ENCODE measurements around the gene ARHGAP29.

The ARHGAP29 gene

DNA sequence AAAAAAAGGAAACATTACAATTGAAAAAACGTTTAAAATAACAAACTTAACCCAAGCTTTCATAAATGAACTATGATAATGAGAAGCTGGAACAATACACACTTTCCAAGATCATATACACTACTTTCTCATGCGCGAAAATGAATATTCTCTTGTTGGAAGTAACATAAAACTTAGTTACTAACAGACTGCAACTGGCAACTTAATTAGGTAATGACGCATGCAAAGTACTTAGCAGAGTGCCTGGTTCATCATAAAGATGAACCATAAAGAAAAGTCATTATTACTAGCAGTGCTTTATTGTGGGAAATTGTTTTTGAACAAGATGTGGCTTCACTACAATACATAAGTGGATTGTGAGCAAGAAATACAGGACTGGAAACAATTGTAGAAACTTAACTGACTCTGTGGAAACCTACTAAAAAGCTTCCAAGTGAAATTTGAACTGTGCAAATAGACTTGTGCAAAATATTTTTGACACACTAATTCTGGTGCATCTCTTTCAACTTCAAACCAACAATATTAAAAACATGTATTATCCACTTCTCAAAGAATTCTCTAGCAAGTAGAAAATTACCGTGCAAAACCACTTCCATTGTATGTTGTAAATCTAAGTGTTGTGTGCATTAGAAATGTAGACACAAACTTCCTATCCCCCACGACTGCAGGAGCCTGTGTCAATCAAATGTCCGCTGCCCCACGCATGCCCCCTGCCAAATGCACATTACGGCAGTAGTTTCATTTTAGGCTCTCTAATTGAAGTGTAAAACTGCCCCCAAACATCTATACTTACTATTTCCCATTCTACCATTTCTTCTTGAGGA is 2.0 kb downstream of the ARHGAP29 start:
- no peak for DNase-seq

DNA sequence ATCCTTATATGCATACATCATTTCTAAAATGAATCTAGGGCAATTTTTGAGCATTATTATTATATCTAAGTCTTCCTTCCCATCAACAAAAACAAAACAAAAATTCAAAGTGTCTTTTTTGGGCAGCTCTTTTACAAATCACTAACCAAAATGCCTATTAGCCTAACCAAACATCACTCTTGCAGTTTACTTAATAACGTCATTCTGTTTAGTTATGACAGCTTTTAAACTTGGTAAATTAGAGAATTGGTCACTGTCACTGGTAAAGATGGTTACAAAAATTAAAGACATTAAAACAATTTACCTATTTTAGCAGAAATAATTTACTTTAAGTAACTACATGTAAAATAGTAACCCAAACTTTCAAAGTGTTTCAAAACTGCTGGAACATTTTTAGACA is 2.8 kb downstream of the ARHGAP29 start:
- no peak for DNase-seq

DNA sequence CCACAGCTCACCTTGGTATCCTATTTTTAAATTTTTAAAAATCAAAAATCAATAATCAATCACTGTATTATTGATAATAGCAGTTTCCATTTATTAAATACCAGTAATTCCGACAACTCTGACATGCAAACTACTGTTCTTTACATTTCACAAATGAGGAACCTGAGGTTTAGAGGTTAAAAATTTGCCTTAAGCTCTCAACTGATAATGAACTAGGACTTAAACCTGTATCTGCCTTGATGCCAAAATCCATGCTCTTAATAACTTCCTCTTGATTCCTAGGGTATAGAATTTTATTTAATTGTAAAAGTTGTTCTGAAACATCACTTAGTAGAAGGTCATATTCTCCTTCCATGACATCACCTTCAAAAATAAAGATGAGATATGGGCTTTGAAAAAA is 5.6 kb downstream of the ARHGAP29 start:
- no peak for DNase-seq

DNA sequence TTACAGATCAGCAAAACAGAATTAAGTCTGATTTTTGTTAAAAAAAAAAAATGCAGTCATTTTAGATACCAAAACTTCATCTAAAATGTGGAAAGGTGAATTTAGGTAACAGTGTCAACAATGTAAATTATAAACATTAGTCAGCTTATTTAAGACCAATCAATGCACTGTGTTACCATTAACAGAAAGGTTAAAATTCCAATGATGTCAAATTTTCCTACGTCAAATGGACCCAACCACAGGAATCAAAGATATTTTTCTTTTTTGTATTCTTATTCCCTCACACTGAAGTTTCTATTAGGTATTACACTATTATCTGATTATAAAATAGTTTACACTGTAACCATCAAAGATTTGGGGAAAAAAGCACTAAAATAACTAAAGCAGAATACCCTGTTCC is 6.5 kb downstream of the ARHGAP29 start:
- no peak for DNase-seq

DNA sequence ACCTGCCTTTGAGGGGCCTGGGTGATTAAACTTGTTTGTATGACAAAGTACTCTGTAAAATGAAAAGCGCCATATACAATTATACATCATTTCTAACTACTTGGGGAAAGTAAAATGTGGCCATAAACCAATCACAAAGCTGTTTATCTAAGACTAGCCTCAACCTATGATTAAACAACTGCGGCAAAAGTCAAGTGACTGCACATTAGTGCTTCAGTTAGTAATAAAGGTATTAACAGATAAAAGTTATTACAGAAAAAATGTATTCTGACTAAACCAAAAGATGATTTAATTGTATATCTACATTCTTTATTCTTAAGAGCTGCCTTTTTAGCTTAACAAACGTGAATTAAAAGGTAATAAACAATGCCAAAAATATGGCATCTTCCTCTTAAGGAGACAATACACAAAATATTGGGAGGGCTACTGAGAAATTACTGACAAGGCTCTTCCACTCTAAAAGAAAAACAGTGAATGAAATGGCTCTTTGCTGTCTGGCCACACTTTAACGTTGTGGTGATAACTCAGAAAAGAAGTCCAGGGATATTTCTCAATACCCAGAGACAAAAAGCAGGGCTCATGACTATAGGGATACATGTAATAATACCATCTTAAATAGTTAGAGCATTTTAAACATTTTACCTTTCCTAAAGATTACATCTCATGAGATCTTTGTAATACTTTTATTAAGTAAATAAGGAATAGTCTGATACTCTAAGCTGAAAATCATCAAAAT is 8.6 kb downstream of the ARHGAP29 start:
- DNase-seq: no peak

DNA sequence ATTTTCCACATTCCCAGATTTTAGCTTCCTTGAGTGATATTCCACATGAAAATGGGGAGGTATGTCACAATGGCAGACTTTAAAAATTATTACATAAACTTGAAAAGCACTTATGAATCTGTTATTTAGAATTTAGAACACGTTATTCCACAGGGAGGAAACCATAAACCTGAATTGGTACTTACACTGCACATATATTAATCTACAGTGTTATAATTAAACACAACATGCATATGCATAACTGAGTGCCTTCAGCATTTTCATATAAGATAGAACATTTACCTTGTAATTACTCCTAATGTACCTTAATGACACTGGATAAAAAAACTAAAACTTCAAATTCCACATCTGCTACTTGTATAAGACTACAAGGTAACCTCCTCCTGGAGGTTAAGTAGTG is 9.8 kb downstream of the ARHGAP29 start:
- DNase-seq: no peak

DNA sequence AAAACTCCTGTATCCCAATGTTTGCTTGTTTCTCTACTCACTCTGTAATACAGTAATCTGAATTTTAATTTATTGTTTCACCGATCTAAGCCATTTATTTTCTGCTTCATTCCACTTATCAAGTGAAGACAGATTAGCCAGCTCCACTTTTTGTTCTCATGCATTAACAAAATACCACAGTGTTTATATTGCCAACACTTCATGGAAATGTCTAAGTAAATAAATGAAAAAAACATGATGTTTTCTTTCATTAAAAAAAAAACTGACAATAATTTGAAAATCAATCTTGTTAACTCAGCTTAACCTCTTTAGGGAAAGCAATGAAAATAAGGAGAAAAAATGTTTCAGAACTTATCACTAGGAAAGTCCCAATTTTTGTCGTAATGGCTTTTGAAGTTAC is 11.5 kb downstream of the ARHGAP29 start:
- no peak for DNase-seq

DNA sequence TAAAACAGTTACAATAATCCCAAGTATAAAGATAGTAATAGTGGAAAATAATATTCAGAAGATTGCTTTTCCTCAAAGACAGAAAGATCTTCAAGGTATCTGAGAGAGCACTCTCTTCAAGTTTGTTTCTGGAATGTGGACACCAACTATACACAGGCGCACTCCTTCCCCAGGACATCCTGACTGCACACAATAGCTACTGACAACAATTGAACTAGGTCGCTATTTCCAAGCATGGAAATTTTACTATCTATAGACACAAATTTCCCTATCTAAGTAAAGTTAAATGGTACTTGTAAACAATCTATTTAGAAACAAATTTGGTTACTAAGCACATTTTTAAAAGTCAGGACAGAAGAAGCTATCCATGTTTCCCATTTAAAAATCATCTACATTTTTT is 19.1 kb downstream of the ARHGAP29 start:
- no peak for DNase-seq

DNA sequence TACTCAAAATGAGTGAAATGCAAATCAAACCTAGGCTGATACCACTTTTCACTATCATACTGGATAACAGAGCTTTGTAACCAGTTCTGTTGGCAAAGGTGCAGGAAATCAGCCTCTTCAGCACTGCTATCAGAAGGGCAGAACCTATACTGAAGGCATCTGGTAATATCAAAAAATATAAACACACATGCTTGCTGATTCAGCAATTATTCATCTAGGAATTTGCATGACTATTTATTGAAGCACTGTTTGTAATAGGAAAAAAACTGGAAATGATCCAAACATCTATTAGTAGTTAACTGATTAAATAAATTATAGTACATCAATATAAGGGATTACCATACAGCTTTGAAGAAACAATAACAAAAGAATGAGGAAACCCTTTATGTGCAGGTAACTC is 21.4 kb downstream of the ARHGAP29 start:
- DNase-seq: no peak

DNA sequence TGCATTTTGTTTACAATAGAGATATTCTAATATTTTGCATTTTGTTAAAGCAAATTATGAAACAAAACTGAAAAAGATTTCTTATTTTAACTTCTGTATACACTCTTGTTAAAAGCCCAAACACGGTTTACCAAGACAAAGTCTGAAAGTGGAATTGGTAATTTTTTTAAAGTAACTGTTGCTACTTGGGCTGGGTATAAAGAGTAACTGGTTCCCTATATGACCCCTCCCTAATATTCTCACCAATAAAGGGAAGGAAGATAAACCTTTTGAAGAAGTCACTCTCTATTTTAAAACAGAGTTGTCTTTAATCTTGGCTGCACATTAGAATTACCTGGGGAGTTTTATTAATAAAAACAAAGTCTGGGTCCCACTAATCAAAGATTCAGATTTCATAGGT is 27.4 kb downstream of the ARHGAP29 start:
- DNase-seq: no peak

DNA sequence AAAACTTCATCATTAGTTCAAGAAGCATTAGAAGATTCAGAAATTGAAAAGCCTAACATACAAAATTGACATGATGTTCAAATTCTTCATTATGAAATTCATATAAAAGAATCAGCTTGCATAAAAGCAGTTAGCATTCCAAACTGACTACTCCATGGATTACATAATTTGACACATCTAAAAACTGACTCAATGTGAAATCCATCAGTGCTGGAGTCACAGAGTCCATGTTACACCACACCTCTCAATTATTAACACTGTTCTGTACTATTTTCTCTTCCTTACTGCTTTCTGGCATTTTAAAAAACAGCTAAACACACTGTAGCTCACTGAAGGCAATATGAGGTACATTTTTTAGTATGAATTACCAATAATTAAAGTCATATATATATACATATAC is 28.0 kb downstream of the ARHGAP29 start:
- no peak for DNase-seq

DNA sequence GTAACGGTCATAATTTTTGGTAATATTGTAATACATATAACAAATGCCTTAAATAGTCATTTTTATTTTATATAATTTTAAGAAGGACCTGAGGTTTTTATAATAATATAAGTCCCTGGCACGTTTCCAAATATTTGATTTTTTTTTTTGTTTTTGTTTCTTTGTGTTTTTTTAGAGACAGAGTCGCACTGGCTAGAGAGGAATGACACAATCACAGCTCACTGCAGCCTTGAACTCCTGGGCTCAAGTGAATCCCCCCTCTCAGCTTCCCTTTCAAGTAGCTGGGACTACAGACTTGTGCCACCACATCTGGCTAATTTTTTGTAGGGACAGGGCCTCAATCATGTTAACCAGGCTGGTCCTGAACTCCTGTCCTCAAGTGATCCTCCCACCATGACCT is 29.7 kb downstream of the ARHGAP29 start:
- DNase-seq: no peak

DNA sequence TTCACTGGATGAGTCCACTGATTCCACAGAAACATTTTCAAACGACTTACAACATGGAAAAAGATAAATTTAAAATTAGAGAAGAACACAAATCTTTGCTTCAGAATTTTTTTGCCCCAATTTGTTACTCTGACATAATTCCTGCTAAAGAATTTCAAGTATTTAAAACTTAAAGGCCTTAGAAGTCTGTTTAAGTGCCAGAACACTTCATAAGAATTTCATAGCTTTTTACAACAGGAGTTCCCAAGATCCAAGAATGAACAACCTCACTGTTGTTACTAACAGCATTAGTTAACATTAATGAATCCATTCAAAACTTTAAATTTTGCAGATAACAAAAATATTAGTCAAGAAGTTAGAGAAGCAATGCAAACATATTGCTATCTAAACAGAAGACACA is 31.7 kb downstream of the ARHGAP29 start:
- DNase-seq: no peak

DNA sequence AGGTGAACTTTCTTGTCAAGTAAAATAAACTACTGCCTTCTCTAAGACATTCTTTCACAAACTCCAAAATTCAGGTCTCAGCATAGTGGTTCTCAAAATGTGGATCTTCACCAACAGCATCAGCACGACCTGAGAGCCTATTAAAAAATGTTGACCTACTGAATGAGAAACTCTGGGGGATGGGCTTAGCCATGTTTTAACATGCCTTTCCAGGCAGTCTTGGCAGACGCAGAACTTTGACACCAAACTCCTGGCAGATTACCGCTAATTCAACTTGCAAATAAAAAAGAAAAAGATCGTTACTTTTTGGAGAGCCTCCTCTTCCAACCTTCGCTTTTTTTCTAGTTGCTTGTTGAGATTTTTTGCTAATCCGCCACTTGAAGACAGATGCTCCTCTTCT is 35.1 kb downstream of the ARHGAP29 start:
- DNase-seq: no peak

DNA sequence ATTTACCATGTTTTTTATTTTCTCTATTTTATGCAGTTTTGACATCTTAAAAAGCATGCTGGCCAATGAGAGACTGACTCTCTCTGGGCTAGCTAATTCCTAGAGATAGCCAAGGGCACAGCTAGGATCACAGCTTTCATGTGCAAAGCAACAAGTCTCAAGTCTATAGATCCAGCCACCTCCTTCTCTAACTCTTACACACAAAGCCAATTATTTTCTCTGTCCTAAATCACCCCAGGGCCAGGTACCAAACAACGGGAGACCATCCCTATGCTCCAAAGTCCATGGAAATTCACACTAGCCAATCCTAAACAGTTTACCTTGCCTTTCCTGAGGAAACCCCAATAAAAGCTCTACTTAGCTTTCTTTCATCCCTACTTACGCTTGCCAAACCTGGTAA is 38.0 kb downstream of the ARHGAP29 start:
- no peak for DNase-seq

DNA sequence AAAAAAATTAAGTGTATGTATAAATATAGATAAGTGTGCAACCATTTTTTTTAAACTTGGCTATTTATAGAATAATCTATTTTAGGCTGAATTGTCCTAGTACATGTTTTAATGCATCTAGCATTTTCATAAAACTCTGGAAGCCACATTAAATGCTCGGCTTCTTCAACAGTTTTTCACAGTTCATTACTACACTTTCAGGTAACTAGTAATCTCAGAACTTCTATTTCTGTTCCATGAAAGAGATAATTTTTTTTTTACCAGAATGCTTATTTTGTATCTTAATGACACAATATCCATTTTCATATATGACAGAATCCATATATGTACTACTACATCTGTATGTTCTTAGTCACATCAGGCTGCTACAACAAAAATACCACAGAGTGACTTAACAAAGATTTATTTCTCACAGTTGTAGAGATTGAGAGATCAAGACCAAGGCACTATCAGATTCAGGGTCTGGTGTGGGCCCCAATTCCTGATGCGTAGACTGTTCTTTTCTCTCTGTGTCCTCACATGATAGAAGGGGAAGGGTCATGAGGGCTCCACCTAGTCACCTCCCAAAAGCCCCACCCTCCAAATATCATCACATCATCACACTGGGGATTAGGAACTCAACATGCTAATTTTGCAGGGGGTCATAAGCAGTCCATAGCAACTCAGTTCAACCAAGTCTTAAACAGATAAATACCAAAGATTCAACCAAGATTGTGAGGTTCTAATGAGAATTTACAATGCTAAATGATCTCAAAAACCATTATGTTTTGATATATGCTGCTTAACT is 43.1 kb downstream of the ARHGAP29 start:
- DNase-seq: no peak

DNA sequence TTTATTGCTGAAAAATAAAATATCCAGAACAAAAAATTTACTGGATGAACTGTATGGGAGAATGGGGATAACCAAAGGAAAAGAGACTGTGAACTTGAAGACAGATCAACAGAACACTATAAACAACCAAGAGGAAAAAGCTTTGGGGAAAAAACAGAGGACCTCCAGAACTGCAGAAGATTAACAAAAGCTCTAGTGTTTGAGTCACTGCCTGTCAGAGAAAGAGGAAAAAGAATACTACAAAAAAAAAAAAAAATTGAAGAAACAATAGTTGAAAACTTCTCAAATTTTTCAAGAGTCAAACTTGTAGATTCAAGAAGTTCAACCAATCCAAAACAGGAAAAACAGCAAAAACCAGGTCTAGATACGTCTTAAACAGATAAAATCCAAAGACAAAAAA is 44.3 kb downstream of the ARHGAP29 start:
- DNase-seq: no peak

DNA sequence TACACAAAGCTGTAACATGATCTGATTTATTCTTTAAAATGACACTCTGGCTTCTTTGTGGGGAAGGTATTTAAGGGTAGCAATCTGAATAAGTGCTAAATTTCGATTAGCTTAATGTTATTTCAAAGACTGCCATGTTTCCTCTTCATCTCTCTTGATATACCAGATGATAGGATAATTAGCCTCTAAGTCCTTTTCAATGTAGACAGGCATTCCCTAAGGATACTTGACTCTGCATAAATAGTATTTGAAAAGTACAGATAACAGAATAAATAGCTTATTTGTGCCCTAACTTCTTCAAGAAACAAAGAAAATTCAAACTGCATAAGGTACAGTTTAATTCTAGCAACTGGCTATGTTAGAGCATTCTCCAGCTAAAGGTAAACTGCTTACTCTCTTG is 46.2 kb downstream of the ARHGAP29 start:
- DNase-seq: no peak

DNA sequence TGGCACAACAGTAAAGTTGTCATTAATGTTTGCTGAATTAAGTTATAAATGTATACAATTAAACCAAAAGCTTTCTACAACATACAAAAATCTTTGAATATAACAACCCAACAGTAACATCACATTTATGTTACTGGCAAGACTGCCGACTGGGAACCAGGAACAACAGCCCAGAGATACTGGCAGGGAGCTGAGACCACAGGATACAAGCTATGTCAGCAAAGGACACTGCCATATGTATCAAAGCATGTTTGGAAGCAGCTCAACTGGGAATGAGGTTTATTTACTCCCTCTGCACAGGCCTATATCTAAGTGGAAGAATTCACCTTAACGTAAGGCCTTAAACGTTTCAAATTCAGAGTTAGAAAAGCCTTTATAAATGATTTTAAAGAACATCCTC is 50.4 kb downstream of the ARHGAP29 start:
- DNase-seq: no peak

DNA sequence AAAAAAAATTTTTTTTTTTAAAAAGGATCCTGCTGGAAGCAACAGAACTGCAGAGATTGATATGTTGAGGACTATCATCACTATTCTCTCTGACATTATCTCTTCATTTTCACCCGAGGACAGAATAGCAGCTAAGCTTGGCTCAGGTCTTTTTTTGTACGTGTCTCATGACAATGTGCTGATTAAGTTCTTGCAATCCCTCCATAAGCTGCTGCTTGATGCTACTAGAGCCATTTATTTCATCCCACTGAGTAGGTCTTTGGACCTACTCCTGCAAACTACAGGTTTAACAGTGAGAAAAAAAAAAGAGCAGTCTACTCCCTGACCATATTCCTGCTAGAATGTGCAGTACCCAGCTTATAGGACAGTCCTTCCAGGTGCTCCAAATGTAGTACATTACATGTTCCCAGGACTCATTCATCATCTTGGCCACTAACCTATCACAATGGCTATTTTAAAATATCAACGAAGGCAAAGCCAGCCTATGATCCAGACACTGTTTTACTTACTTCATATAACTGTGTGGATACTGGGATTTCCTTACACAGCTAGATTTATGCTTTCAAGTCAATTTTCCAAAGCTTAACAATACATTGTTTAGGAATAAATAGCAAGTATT is 54.1 kb downstream of the ARHGAP29 start:
- no peak for DNase-seq

DNA sequence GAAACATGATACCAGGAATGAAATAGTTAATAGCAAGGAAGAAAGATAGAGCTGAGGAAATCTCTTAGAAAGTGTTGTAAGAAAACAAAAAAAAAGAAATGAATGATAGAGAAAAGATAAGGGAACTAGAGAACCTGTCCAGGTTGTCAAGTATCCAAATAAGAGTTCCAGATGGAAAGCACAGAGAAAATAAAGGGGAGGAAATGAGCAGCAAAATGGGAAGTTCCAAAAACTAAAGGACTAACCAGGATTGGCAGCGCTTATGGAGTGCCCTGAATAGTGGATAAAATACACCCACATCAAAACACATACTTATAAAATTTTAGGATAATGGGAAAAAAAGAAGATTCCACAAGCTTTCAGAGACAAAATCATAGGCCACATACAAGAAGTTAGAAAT is 55.2 kb downstream of the ARHGAP29 start:
- no peak for DNase-seq

DNA sequence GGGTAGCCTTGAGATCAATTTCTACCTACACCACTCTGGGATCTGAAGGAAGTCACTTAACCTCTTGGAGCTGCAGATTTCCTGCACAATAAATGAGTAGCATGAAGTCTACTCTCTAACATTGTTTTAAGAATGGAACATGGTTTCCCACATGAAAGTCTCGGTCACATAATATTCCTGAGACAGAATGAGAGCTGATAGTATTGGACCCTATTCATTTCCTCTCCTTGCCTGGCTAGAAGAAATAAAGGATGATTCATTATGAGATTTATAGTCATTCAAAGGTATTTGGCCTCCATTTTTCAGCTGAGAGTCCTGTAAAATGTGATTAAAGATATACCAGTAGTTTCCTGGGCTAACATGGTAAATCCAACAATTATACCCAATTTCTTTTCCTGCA is 56.7 kb downstream of the ARHGAP29 start:
- no peak for DNase-seq

DNA sequence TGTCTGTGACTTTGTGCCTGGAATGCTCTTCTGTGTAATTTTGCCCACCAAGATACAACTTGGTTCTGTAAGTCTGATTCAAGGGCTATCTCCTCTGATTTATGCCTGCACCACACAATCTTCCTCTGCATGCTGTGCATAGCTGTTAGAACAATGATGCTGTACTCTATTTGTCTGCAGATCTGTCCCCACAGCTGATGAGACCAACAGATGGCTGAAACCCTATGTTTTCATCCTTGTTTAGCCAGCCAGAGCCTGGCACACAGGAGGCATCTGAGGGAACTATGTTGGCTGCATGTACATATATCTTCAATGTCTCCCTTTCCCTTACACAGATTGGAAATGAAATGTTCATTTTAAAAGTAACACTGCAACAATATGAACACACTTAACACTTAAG is 58.5 kb downstream of the ARHGAP29 start:
- no peak for DNase-seq

All from NCI-H1092 treated with DMSO at 0.1 percent for 48 hours (cell line).